Measurements from ENCODE around the gene TMEM107.
A peak's percentile ranks its signal among the peaks of the same experiment; 100 is the strongest.

Gene TMEM107

DNA sequence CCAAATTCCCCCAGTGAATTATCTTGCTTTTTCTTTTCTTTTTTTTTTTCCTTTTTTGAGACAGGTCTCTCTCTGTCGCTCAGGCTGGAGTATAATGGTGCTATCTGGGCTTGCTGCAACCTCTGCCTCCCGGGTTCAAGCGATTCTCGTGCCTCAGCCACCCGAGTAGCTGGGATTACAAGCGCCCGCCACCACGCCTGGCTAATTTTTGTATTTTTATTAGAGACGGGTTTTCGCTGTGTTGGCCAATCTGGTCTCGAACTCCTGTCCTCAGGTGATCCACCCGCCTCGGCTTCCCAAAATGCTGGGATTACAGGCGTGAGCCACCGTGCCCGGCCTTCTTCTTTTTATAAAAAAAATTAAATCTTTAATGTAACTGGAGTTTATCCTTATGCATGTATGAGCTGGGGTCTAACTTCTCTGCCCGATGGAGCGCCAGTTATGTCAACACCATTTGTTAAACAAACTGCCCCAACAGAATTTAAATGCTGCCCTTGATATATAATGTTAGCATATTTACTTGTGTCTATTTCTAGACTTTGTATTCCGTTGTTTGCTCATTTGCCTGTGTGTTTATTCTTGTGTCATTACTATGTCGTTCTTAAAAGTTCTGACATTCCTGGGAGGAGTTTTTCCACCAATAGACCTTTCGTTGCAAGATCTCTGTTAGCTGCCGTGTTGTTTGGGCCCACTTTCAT, 34.7 kb upstream of the TMEM107 start:
- peak overlapping the region; percentile 84 for H3K27ac ChIP-seq (ENCODE audit: low read length)
- no peaks in the 10 kb centered on the region for H3K9me3 ChIP-seq (ENCODE audit: insufficient read depth, low read depth, low read length)
- no peaks in the 10 kb centered on the region for H3K27me3 ChIP-seq (ENCODE audit: insufficient read depth, low read length)
- H3K36me3 ChIP-seq (ENCODE audit: insufficient read depth, low read depth, low read length), result peaks cover 28% of the 10 kb centered on the region
- H3K4me1 ChIP-seq (ENCODE audit: insufficient read depth, low read length), result peaks cover 3% of the 10 kb centered on the region; the same call in 1 of the 2 replicates
- H3K4me3 ChIP-seq (ENCODE audit: low read length), result peak overlapping the region; percentile 90
- peak overlapping the region; percentile 96; the same call in 1 of the 2 replicates for H3K9ac ChIP-seq (ENCODE audit: low read depth, low read length)

DNA sequence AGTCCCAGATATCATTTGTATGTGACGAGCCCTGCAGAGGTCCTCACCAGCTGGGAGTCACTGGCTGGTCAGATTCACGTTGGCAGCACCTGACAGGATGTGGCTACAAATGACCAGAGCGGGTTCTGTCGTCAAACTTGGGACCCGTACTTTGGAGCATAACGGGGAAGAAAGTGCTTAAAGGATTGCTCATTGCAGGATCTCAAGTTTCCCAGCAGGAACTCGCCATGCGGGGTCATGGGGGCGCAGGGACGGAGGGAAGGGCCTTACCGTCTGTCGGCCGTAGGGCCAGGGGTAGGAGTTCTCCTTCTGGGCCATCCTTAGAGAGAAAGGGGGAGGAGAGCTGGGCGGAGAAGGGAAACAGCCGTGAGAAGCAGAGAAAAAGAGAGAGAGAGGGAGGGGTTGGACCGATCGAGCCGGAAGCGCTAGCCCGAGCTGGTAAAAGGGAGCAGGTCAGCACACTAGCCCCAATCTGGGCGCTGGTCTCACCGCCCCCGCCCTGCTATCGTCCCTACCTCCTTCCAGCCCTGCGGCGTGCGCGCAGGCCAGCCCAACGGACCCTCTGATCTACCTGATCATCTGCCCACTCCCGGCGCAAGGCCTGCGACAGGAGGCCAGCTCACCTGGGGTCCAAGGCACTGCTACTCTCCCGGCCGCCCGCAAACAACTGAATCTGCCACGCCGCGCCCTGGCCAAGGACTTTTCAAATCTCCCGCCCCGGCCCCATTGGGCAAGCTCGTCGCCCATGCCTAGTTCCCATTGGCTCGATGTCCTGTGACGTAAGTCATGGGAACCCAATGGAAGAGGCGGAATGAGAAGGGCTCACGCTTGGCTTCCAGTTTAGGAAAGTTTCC, 34.0 kb upstream of the TMEM107 start, which contains the start of gene AURKB:
Gene AURKB, minus strand, starts transcription at position 669 of the 854 bp plus-strand sequence. Its CDS starts 351 bp downstream, at position 318.
- H3K9me3 ChIP-seq (ENCODE audit: insufficient read depth, low read depth, low read length), result no peaks in the 10 kb centered on the region
- peaks cover 36% of the 10 kb centered on the region for H3K36me3 ChIP-seq (ENCODE audit: insufficient read depth, low read depth, low read length)
- peaks cover 3% of the 10 kb centered on the region; the same call in 1 of the 2 replicates for H3K4me1 ChIP-seq (ENCODE audit: insufficient read depth, low read length)
- H3K4me3 ChIP-seq (ENCODE audit: low read length), result peak within 1 kb of the TSS; percentile 90
- peak within 1 kb of the TSS; percentile 84 for H3K27ac ChIP-seq (ENCODE audit: low read length)
- H3K9ac ChIP-seq (ENCODE audit: low read depth, low read length), result peak within 1 kb of the TSS; percentile 96
- no peaks in the 10 kb centered on the region for H3K27me3 ChIP-seq (ENCODE audit: insufficient read depth, low read length)

DNA sequence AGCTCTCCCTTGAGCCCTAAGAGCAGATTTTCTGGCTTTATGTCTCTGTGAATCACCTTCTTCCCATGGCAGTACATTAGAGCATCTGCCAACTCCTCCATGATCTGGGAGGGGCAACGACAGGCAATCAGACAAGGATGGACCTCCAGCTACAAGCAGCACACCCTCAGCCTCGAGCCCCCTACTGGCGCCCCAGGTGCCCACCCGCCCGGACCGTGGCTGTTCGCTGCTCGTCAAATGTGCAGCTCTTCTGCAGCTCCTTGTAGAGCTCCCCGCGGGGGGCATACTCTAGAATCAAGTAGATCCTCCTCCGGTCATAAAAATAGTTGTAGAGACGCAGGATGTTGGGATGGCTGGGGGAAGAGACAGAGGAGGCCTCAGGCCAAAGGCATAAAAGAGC, 30.4 kb upstream of the TMEM107 start:
- peaks cover 52% of the 10 kb centered on the region for H3K36me3 ChIP-seq (ENCODE audit: insufficient read depth, low read depth, low read length)
- no peak overlapping the region for H3K27ac ChIP-seq (ENCODE audit: low read length)
- H3K9me3 ChIP-seq (ENCODE audit: insufficient read depth, low read depth, low read length), result no peaks in the 10 kb centered on the region
- peaks cover 3% of the 10 kb centered on the region; the same call in 1 of the 2 replicates for H3K4me1 ChIP-seq (ENCODE audit: insufficient read depth, low read length)
- H3K9ac ChIP-seq (ENCODE audit: low read depth, low read length), result no peak overlapping the region
- no peak overlapping the region for H3K4me3 ChIP-seq (ENCODE audit: low read length)
- H3K27me3 ChIP-seq (ENCODE audit: insufficient read depth, low read length), result no peaks in the 10 kb centered on the region

DNA sequence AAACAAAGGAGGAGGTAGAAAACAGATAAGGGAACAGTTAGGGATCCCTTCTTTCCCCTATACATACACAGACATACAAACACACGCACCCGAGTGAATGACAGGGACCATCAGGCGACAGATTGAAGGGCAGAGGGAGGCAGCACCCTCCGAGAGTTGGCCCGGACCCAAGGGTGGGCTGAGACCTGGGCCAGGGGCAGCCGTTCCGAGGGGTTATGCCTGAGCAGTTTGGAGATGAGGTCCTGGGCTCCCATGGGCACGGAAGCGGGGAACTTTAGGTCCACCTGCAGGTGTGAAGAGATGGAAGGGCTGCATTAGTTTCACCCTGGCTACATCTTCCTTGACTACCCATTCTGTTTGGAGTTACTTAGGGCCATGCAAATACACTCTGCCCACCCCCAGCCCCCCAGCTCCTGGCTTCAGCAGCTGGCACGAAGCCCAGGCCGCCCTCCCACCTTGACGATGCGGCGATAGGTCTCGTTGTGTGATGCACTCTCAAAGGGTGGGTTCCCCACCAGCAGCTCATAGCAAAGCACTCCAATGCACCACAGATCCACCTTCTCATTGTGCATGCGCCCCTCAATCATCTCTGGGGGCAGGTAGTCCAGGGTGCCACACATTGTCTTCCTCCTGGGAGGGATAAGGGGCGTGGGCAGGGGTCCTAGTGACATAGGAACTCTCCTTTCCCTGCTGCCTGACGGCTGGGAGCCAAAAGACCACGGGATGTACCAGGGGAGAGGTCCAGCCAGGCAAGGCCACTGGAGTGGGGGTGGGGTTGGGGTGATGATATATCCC, 28.8 kb upstream of the TMEM107 start:
- peaks cover 52% of the 10 kb centered on the region for H3K36me3 ChIP-seq (ENCODE audit: insufficient read depth, low read depth, low read length)

DNA sequence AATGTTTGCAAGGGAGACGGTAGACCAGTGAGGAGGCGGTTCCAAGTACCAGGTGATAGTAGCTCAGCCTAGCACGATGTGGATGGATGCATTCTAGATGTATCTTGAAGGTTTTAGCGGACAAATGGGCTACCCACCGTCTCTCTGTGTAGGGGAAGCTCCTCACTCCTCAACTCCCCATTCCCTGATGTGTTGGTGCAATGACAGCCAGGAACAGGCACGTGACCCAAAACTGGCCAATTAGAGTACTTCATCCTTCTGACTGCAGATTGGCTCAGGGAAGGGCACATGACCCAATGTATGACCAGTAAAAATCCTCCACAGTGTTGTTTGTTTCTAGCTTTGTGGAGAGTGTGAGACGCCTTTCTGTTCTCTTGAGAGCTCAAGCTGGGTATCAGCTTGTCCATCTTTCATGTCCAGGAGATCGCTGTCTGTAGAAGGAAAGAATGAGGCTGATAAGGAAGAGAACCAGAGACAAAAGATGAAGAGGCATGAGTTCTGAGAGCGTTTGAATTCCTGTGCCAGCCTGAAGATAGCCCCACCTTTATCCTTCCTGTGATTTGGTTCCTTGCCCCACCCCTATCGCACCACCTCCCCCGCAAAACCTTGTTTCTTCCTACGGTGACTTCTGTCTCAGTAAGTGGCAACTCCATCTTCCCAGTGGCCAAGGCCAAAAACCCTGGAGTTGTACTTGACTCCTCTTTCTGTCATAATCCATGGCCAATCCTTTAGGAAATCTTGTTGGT, 16.1 kb upstream of the TMEM107 start:
- Histone ChIP-seq H3K9ac (ENCODE audit: low read depth, low read length) (peak overlapping the region; percentile 72; the same call in 1 of the 2 replicates), H3K36me3 (ENCODE audit: insufficient read depth, low read depth, low read length) (no peaks in the 10 kb centered on the region), H3K9me3 (ENCODE audit: insufficient read depth, low read depth, low read length) (no peaks in the 10 kb centered on the region), H3K4me1 (ENCODE audit: insufficient read depth, low read length) (peaks cover 18% of the 10 kb centered on the region; the same call in 1 of the 2 replicates), H3K27ac (ENCODE audit: low read length) (no peak overlapping the region), H3K4me3 (ENCODE audit: low read length) (peak overlapping the region; percentile 74), H3K27me3 (ENCODE audit: insufficient read depth, low read length) (peaks cover 18% of the 10 kb centered on the region)

More for the DNA sequence above, 28.8 kb upstream of the TMEM107 start:
- Histone ChIP-seq H3K4me3 (ENCODE audit: low read length) (no peak overlapping the region), H3K9ac (ENCODE audit: low read depth, low read length) (no peak overlapping the region), H3K4me1 (ENCODE audit: insufficient read depth, low read length) (peaks cover 3% of the 10 kb centered on the region; the same call in 1 of the 2 replicates), H3K27me3 (ENCODE audit: insufficient read depth, low read length) (no peaks in the 10 kb centered on the region), H3K27ac (ENCODE audit: low read length) (no peak overlapping the region), H3K9me3 (ENCODE audit: insufficient read depth, low read depth, low read length) (no peaks in the 10 kb centered on the region)

DNA sequence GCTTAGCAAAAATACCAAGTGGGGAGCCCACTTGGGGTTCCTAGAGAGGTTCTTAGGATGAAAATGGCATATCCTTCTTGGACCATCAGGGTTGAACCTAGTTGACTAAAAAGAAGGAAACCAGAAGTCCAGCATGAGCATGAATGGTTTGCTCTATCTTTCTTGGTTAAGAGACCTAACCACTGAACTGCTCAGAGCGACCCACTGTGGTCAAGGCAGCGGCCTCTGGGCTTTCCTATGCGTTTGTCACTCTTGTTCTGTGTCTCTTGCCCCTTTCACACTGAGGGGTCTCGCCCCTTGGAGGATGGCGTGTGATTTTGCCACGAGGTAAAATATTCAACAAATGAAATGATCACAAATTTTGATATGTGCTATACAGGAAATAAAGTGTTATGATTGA, 14.3 kb upstream of the TMEM107 start:
- Histone ChIP-seq H3K9ac (ENCODE audit: low read depth, low read length) (no peak overlapping the region; the same call in 1 of the 2 replicates), H3K9me3 (ENCODE audit: insufficient read depth, low read depth, low read length) (no peaks in the 10 kb centered on the region), H3K27ac (ENCODE audit: low read length) (no peak overlapping the region), H3K4me1 (ENCODE audit: insufficient read depth, low read length) (peaks cover 18% of the 10 kb centered on the region; the same call in 1 of the 2 replicates), H3K27me3 (ENCODE audit: insufficient read depth, low read length) (peaks cover 18% of the 10 kb centered on the region), H3K4me3 (ENCODE audit: low read length) (peak overlapping the region; percentile 49; the same call in 1 of the 2 replicates), H3K36me3 (ENCODE audit: insufficient read depth, low read depth, low read length) (no peaks in the 10 kb centered on the region)

DNA sequence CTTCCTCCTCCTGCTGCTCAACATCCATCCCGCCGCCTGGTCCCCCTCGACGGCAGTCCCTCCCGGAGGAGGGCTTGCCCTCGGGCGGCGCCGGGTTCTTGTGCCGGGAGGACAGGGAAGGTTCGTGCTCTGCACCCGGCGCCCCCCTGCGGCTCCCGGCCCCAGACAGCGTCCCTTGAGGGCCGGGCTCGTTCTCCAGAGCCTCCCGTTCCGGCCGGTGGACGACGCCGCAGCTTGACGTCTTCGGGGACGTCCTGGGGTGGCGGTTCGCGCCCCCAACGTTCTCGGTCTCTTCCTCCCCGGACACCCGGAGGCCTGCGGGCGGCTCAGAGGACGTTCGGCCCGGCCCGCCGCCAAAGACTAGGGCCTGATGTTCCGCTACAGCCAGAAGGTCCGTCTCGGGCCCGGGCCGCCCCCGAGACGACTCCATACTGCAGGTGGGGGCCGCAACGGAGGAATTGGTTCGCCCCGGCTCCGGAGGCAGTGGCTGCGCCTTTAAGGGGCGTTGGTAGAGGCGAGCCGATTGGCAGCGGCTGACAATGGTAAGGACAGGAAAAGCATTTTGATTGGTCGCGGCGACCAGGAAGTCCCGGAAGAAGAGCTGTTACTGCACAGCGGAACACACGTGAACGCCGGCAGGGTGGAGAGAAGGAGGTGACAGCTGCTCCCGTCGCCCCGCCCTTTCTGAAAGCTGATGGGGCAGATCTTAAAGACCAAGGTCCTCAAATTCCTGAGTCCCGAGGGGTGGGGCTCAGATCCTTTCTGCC, 13.7 kb upstream of the TMEM107 start, which contains the start of gene BORCS6:
Gene BORCS6, minus strand, starts transcription at position 470 of the 767 bp plus-strand sequence. Its CDS starts 40 bp downstream, at position 430.
- Histone ChIP-seq H3K27me3 (ENCODE audit: insufficient read depth, low read length) (peaks cover 18% of the 10 kb centered on the region), H3K27ac (ENCODE audit: low read length) (no peak within 1 kb of the TSS), H3K36me3 (ENCODE audit: insufficient read depth, low read depth, low read length) (no peaks in the 10 kb centered on the region), H3K9ac (ENCODE audit: low read depth, low read length) (no peak within 1 kb of the TSS; the same call in 1 of the 2 replicates), H3K4me1 (ENCODE audit: insufficient read depth, low read length) (peaks cover 18% of the 10 kb centered on the region; the same call in 1 of the 2 replicates), H3K4me3 (ENCODE audit: low read length) (peak within 1 kb of the TSS; percentile 80), H3K9me3 (ENCODE audit: insufficient read depth, low read depth, low read length) (no peaks in the 10 kb centered on the region)

DNA sequence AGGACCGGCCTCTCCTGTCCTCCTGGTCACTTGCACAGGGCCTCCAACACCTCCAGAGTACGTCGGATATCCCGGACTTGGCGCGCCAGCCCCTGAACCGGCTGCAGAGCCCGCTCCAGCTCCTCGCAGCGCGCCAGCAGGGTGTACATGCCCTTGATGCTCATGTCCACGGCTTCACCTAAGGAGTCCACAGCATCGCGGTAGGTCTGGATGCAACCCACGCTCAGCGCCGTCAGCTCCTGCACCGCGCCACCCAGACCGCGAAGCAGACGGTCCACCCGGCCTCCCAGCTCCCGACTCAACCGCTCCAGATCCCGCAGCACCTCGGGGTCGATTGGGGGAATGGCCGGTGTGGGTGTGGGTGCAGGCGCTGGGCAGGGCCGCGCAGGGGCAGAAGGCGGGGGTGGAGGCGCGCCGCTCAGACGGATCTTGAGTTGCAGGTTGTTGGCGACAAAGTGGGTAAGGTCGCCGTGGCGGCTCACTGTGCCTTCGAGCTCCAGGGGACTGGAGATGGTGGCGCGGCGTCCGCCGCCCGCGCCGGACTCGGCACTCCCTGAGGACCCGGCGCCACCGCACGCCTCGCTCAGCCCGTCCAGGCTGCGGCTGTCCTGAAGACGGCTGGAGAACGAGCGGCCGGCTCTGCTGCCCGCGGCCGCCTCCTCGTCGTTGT, 13.0 kb upstream of the TMEM107 start:
- H3K27me3 ChIP-seq (ENCODE audit: insufficient read depth, low read length), result peaks cover 18% of the 10 kb centered on the region
- no peak overlapping the region for H3K9ac ChIP-seq (ENCODE audit: low read depth, low read length)
- peak overlapping the region; percentile 80 for H3K4me3 ChIP-seq (ENCODE audit: low read length)
- H3K36me3 ChIP-seq (ENCODE audit: insufficient read depth, low read depth, low read length), result no peaks in the 10 kb centered on the region
- H3K27ac ChIP-seq (ENCODE audit: low read length), result no peak overlapping the region
- H3K9me3 ChIP-seq (ENCODE audit: insufficient read depth, low read depth, low read length), result no peaks in the 10 kb centered on the region
- peaks cover 18% of the 10 kb centered on the region; the same call in 1 of the 2 replicates for H3K4me1 ChIP-seq (ENCODE audit: insufficient read depth, low read length)

DNA sequence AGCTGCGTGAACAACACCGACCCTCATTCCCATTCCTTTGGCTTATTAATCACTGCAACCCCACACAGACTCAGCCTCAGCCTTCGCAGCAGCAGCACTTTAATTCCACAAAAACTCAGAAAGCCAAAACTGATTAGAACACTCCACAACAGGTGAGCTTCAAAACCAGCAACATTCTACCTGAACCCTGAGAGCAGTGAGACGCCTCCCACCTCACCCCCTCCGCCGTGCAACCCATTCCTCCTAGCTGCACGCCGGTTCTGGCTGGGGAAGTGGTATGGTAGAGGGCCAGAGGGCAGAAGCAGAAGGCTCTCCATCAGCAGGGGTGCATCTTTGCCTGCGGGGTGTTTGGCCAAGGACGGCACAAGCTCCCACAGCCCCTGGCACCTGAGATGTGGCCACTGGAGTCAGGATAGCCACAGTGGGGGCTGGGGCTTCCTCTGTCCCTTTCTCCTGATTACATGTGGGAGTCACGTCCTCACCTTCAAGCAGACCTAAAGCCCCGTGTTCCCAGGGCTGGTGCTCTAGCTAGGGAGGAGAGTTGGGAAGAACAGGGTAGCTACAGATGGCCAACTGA, 12.2 kb upstream of the TMEM107 start:
- H3K27me3 ChIP-seq (ENCODE audit: insufficient read depth, low read length), result peaks cover 18% of the 10 kb centered on the region
- peaks cover 18% of the 10 kb centered on the region; the same call in 1 of the 2 replicates for H3K4me1 ChIP-seq (ENCODE audit: insufficient read depth, low read length)
- no peaks in the 10 kb centered on the region for H3K36me3 ChIP-seq (ENCODE audit: insufficient read depth, low read depth, low read length)
- no peak overlapping the region for H3K27ac ChIP-seq (ENCODE audit: low read length)
- peak overlapping the region; percentile 80 for H3K4me3 ChIP-seq (ENCODE audit: low read length)
- H3K9ac ChIP-seq (ENCODE audit: low read depth, low read length), result peak overlapping the region; percentile 2; the same call in 1 of the 2 replicates
- H3K9me3 ChIP-seq (ENCODE audit: insufficient read depth, low read depth, low read length), result no peaks in the 10 kb centered on the region

Measured in iPS-20b (cell line).